PC-9 (cell line): ENCODE data around the gene REC114.

Experiments used
- EZH2 ChIP-seq: fragments of 200-600 bp; sonication (generic); IDR thresholded peaks from 2 replicates; pipeline ENCODE4 v1.8.0; 2017; ENCODE audit warnings: antibody characterized with exemption, low read depth
- TF ChIP-seq, protein P1 (sequence below): fragments of 200-600 bp; sonication (generic); conservative IDR thresholded peaks from 2 replicates; pipeline ENCODE4 v1.6.1; 2017; ENCODE audit warnings: mixed run types, antibody characterized with exemption, mild to moderate bottlenecking, moderate library complexity

DNA sequence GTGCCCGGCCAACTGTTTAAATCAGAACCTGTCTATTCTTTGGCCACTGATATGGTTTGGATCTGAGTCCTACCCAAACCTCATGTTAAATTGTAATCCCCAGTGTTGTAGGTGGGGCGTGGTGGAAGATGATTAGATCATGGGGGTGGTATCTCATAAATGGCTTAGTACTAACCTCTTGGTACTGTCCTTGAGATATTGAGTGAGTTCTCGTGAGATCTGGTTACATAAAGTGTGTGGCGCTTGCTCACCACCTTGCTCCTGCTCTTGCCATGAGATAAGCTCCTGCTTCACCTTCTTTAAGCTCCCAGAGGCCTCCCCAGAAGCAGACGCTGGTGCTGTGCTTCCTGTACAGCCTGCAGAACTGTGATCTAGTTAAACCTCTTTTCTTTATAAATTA, 42.4 kb downstream of the REC114 start:
- TF ChIP-seq, protein P1, sequence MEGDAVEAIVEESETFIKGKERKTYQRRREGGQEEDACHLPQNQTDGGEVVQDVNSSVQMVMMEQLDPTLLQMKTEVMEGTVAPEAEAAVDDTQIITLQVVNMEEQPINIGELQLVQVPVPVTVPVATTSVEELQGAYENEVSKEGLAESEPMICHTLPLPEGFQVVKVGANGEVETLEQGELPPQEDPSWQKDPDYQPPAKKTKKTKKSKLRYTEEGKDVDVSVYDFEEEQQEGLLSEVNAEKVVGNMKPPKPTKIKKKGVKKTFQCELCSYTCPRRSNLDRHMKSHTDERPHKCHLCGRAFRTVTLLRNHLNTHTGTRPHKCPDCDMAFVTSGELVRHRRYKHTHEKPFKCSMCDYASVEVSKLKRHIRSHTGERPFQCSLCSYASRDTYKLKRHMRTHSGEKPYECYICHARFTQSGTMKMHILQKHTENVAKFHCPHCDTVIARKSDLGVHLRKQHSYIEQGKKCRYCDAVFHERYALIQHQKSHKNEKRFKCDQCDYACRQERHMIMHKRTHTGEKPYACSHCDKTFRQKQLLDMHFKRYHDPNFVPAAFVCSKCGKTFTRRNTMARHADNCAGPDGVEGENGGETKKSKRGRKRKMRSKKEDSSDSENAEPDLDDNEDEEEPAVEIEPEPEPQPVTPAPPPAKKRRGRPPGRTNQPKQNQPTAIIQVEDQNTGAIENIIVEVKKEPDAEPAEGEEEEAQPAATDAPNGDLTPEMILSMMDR: no peak
- TF ChIP-seq EZH2: no peak
